Kidney (tissue), 14 donors: ENCODE results near the gene SOX30. TPM values are rescaled to one million over a fixed set of nuclear protein-coding genes. Genes with fewer than 3 reads are reported as not detected.

Source experiments
- DNase-seq, 5 donors: peaks; one replicate each; pipeline ENCODE4 v3.0.0-alpha.2; 2013 to 2020
- FAIRE-seq: peaks from 2 replicates; lab custom pipeline; 2012; peaks lifted over from hg19 to GRCh38; lab: Jason Lieb, UNC
- H3K27ac ChIP-seq, 2 donors: one replicate each; pipeline ENCODE4 v1.7.0; 2013; ENCODE audit warnings: low read depth in 2 of 2, low read length in 2 of 2, inconsistent platforms in 1 of 2
- H3K27me3 ChIP-seq: one replicate; pipeline ENCODE4 v1.7.1; 2013; ENCODE audit warnings: low read length, inconsistent platforms; ENCODE audit not compliant: control insufficient read depth, insufficient read depth
- H3K36me3 ChIP-seq, 3 donors: one replicate each; pipeline versions ENCODE4 v1.7.0 to v1.7.1; 2013; ENCODE audit warnings: low read length in 3 of 3, control low read depth in 1 of 3, inconsistent platforms in 1 of 3; ENCODE audit not compliant: insufficient read depth in 3 of 3, control insufficient read depth in 2 of 3
- H3K4me1 ChIP-seq, 3 donors: one replicate each; pipeline versions ENCODE4 v1.7.0 to v1.7.1; 2013; ENCODE audit warnings: low read length in 3 of 3, inconsistent platforms in 1 of 3, low read depth in 1 of 3; ENCODE audit not compliant: control insufficient read depth in 2 of 3, insufficient read depth in 2 of 3
- H3K4me3 ChIP-seq, 3 donors: one replicate each; pipeline versions ENCODE4 v1.7.0 to v1.8.1; 2013; ENCODE audit warnings: low read length in 3 of 3, control low read depth in 1 of 3, inconsistent platforms in 1 of 3
- H3K9ac ChIP-seq, 3 donors: one replicate each; pipeline versions ENCODE4 v1.7.0 to v1.7.1; 2013; ENCODE audit warnings: low read length in 3 of 3, control low read depth in 1 of 3, inconsistent platforms in 1 of 3
- H3K9me3 ChIP-seq, 3 donors: one replicate each; pipeline versions ENCODE4 v1.7.0 to v1.7.1; 2013; ENCODE audit warnings: low read length in 3 of 3, control low read depth in 1 of 3, inconsistent platforms in 1 of 3; ENCODE audit not compliant: control insufficient read depth in 2 of 3, insufficient read depth in 1 of 3
- CTCF ChIP-seq: IDR thresholded peaks from 3 replicates; pipeline ENCODE4 v1.5.1; 2012; ENCODE audit warnings: mild to moderate bottlenecking, moderate library complexity, borderline replicate concordance; ENCODE audit not compliant: insufficient read depth; ENCODE audit errors: extremely low read depth
- intact Hi-C: fragments of 100-400 bp; cut with DNase I; formaldehyde crosslinking; loops from one replicate; pipeline ENCODE4 v1.11.1; 2022
- polyA plus RNA-seq: library from polyadenylated mRNA; stranded (reverse); fragments of 350-450 nt; fragmentation: Illumina TruSeq; extraction: RNeasy Lipid Tissue Mini Kit (QIAGEN cat#74804); gene quantifications from one replicate; pipeline ENCODE4 v1.2.3, GENCODE V29; 2014; ENCODE audit warnings: low read depth, low replicate concordance; ENCODE audit not compliant: insufficient read depth
- total RNA-seq: library from RNA; stranded (reverse); fragmentation: NEBNext Ultra II Directional; extraction: Animal tissue kit (Norgen Biotek cat#: 25700); gene quantifications from one replicate; pipeline ENCODE4 v1.2.1, GENCODE V29; 2021
- donor health status: control.
- donor health status: control.
- donor health status: control.
- donor health status: control.
- donor health status: control.
- donor health status: DM: yes; HTN: yes; CAD: no.
- donor health status: Normal renal cell carcinoma (clear cell type).

Gene SOX30
- total and polyA plus RNA-seq, 2 donors from 2014 or later = 0.09 TPM; not detected in 1

DNA sequence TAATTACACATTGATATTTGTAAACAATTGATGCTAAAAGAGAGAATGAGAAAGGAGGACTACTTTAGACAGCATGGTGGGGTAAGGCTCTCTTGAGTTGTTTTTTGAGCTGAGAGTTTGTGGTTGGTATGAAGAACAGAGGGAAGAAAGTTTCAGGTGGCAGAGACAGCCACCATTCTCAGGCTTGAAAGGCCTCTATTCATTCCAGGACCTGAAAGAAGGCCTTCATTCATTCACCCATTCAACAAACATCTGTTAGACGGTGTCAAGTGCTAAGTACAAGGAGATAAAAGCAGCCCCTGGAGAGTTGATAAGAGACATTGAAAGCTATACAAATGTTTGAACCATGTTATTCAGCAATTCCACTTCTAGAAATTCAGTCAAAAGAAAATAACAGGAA lies 55.0 kb downstream of the SOX30 start:
- Histone ChIP-seq H3K36me3 (no peaks in the 10 kb centered on the region), H3K27me3 (no peaks in the 10 kb centered on the region), H3K27ac (no peak overlapping the region), H3K9ac (no peak overlapping the region), H3K9me3 (no peaks in the 10 kb centered on the region), H3K4me3 (no peak overlapping the region), H3K4me1 (no peaks in the 10 kb centered on the region)
- DNase-seq (no peak), FAIRE-seq (no peak)
- TF ChIP-seq CTCF = no peak
- intact Hi-C loops = no loop called here

- TF ChIP-seq CTCF = no peak
- Histone ChIP-seq H3K9ac (no peak overlapping the region), H3K27me3 (no peaks in the 10 kb centered on the region), H3K4me1 (no peaks in the 10 kb centered on the region), H3K4me3 (no peak overlapping the region), H3K27ac (no peak overlapping the region), H3K36me3 (no peaks in the 10 kb centered on the region), H3K9me3 (no peaks in the 10 kb centered on the region)
- intact Hi-C loops = no loop called here
- no peak for DNase-seq
- no peak for FAIRE-seq
Observed at GRCh38 chr5:157596487-157596886, 55.8 kb downstream of the SOX30 start.

DNA sequence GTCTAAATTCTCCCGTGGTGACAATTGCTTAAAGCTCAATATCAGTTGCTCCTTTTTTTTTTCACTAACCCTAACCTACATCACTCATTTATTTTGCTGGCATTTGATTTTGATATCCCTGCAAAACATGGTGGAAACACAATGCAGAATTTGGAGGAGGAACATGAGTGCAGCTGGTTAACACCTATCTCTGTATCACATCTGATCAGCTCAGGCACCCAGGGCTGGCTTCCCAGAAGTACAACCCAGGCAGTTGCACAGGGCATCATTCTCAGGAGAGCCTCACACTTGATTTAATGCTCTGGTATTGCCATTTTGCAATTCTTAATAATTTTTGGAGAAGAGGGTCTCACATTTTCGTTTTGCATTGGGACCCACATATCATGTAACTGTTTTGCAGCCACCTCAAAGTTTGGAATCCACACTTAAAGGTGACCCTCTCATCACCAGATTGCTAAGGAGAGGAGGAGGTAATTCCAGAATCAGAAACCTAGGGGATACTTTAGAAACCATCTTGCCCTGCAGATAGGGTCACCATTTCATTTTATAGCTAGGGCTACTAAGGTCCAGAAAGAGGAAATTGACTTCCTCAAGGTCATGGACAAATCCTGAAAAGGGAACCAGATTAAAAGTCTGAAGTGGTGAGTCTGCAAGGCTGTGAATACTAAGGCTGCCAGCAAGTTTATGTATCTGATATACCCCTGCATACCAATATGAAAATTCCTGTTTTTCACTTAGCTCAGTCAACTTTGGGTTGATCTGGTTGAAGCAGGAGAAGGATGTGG lies 57.4 kb downstream of the SOX30 start:
- no peak for TF ChIP-seq CTCF
- Histone ChIP-seq H3K4me3 (no peak overlapping the region), H3K27me3 (no peaks in the 10 kb centered on the region), H3K36me3 (no peaks in the 10 kb centered on the region), H3K4me1 (no peaks in the 10 kb centered on the region), H3K9me3 (no peaks in the 10 kb centered on the region), H3K27ac (no peak overlapping the region), H3K9ac (no peak overlapping the region)
- DNase-seq (no peak), FAIRE-seq (no peak)
- intact Hi-C loops = no loop called here

DNA sequence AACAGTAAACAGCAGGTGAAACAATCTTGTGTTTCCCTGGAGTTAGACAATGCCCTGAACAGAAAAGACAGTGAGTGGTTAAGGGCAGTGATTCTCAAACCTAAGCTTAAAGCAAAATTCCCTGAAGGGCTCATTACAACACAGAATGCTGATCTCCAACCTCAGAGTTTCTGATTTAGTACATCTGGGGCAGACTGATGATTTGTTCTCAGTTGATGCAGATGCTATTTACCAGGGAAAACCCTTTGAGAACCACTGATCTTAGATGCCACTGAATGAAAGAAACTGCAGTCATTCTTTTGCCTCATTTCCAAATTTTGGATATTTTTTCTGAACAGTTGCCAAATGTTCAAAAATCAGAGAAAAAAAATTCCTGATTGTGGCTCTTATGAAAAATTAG lies 58.0 kb downstream of the SOX30 start:
- no peak overlapping the region for H3K27ac ChIP-seq
- DNase-seq = no peak
- H3K27me3 ChIP-seq = no peaks in the 10 kb centered on the region
- H3K36me3 ChIP-seq = no peaks in the 10 kb centered on the region
- no peak overlapping the region for H3K4me3 ChIP-seq
- H3K9me3 ChIP-seq = no peaks in the 10 kb centered on the region
- FAIRE-seq = no peak
- TF ChIP-seq CTCF = no peak
- H3K4me1 ChIP-seq = no peaks in the 10 kb centered on the region
- H3K9ac ChIP-seq = no peak overlapping the region
- intact Hi-C loops = no loop called here
